Lower lobe of right lung (tissue), 2 donors: Measurements from ENCODE around the gene MDM2. TPM values are rescaled to one million over a fixed set of nuclear protein-coding genes. Genes with fewer than 3 reads are reported as not detected.

Source experiments
- ATAC-seq, 2 donors: fragments of 200-7000 bp; cut with Tn5 transposase; one replicate each; pipeline ENCODE4 v1.9.1; 2020 to 2022; ENCODE audit warnings: mild to moderate bottlenecking in 2 of 2, moderate library complexity in 2 of 2
- DNase-seq: peaks from one replicate; pipeline ENCODE4 v3.0.0-alpha.2; 2020
- H3K27ac ChIP-seq: fragments of 200-600 bp; one replicate; pipeline ENCODE4 v1.8.0; 2022
- H3K27me3 ChIP-seq: fragments of 200-600 bp; one replicate; pipeline ENCODE4 v1.8.0; 2022; ENCODE audit warnings: low read depth
- H3K36me3 ChIP-seq: fragments of 200-600 bp; one replicate; pipeline ENCODE4 v1.8.0; 2022; ENCODE audit warnings: mild to moderate bottlenecking
- H3K4me1 ChIP-seq: fragments of 200-600 bp; one replicate; pipeline ENCODE4 v1.8.0; 2022
- H3K4me3 ChIP-seq: fragments of 200-600 bp; one replicate; pipeline ENCODE4 v1.8.0; 2022; ENCODE audit warnings: mild to moderate bottlenecking
- H3K9me3 ChIP-seq: fragments of 200-600 bp; one replicate; pipeline ENCODE4 v1.8.0; 2022
- CTCF ChIP-seq: fragments of 200-600 bp; IDR thresholded peaks from one replicate; pipeline ENCODE4 v1.8.0; 2022; ENCODE audit warnings: antibody characterized with exemption, mild to moderate bottlenecking
- intact Hi-C: fragments of 100-400 bp; cut with DNase I; formaldehyde crosslinking; loops from one replicate; pipeline ENCODE4 v1.11.0; 2022
- total RNA-seq: library from RNA; stranded (reverse); fragmentation: NEBNext Ultra II Directional; extraction: Animal tissue kit (Norgen Biotek cat#: 25700); gene quantifications from one replicate; pipeline ENCODE4 v1.2.1, GENCODE V29; 2021
- donor health status: DM: no; HTN: yes; CAD: no; lungs with severe emphysema.

Gene MDM2
- total RNA-seq, 1 donor from 2014 or later = 136 TPM

GRCh38 chr12:68842123-68842522 lies 34.1 kb downstream of the MDM2 start:
- no peaks in the 10 kb centered on the region for H3K27me3 ChIP-seq
- no peak overlapping the region for H3K27ac ChIP-seq
- no peak for DNase-seq
- no peak for TF ChIP-seq CTCF
- H3K36me3 ChIP-seq = peaks cover 78% of the 10 kb centered on the region
- H3K4me1 ChIP-seq = no peaks in the 10 kb centered on the region
- ATAC-seq = no peak
- intact Hi-C loops = no loop called here
- no peak overlapping the region for H3K4me3 ChIP-seq
- H3K9me3 ChIP-seq = no peaks in the 10 kb centered on the region

GRCh38 chr12:68842784-68843567 lies 35.0 kb downstream of the MDM2 start:
- no peak overlapping the region for H3K27ac ChIP-seq
- H3K36me3 ChIP-seq = peaks cover 69% of the 10 kb centered on the region
- no peaks in the 10 kb centered on the region for H3K27me3 ChIP-seq
- intact Hi-C loops = no loop called here
- no peaks in the 10 kb centered on the region for H3K4me1 ChIP-seq
- no peak for TF ChIP-seq CTCF
- DNase-seq (no peak), ATAC-seq (no peak)
- H3K4me3 ChIP-seq = no peak overlapping the region
- H3K9me3 ChIP-seq = no peaks in the 10 kb centered on the region

- no peaks in the 10 kb centered on the region for H3K9me3 ChIP-seq
- intact Hi-C loops = no loop called here
- no peak overlapping the region for H3K4me3 ChIP-seq
- no peak overlapping the region for H3K27ac ChIP-seq
- no peaks in the 10 kb centered on the region for H3K4me1 ChIP-seq
- peak; percentile 65 to 70 for ATAC-seq
- DNase-seq = no peak
- H3K27me3 ChIP-seq = no peaks in the 10 kb centered on the region
- peaks cover 56% of the 10 kb centered on the region for H3K36me3 ChIP-seq
- no peak for TF ChIP-seq CTCF
Observed at GRCh38 chr12:68844318-68844745, 36.4 kb downstream of the MDM2 start.

GRCh38 chr12:68844788-68845695 lies 37.1 kb downstream of the MDM2 start:
- H3K9me3 ChIP-seq = no peaks in the 10 kb centered on the region
- no peaks in the 10 kb centered on the region for H3K27me3 ChIP-seq
- H3K36me3 ChIP-seq = peaks cover 49% of the 10 kb centered on the region
- DNase-seq (no peak), ATAC-seq (peak; percentile 81 to 86)
- TF ChIP-seq CTCF = no peak
- no peaks in the 10 kb centered on the region for H3K4me1 ChIP-seq
- no peak overlapping the region for H3K4me3 ChIP-seq
- intact Hi-C loops = no loop called here
- no peak overlapping the region for H3K27ac ChIP-seq

GRCh38 chr12:68846811-68847210 lies 38.8 kb downstream of the MDM2 start:
- intact Hi-C loops = no loop called here
- H3K36me3 ChIP-seq = peaks cover 31% of the 10 kb centered on the region

More at GRCh38 chr12:68846811-68847210, 38.8 kb downstream of the MDM2 start:
- no peak for DNase-seq
- Histone ChIP-seq H3K27me3 (no peaks in the 10 kb centered on the region), H3K27ac (no peak overlapping the region), H3K4me3 (no peak overlapping the region), H3K9me3 (no peaks in the 10 kb centered on the region), H3K4me1 (no peaks in the 10 kb centered on the region)
- no peak for ATAC-seq
- TF ChIP-seq CTCF = no peak
